HG03520 (cell line): ENCODE data around the gene MEDAG.

Experiments
- ATAC-seq: cut with Tn5 transposase; IDR thresholded peaks from one replicate; pipeline ENCODE4 v1.9.1; 2021; ENCODE audit warnings: mild to moderate bottlenecking, moderate library complexity; ENCODE audit not compliant: unreplicated experiment

MEDAG gene

GRCh38 chr13:30905932-30906383 is at the start of gene MEDAG:
Gene MEDAG (plus strand): TSS chr13:30906271. CDS start chr13:30906516, 245 bp downstream.
- ATAC-seq: no peak

GRCh38 chr13:30857018-30857417 is 49.1 kb upstream of the MEDAG start:
- no peak for ATAC-seq

- ATAC-seq: no peak
Observed at GRCh38 chr13:30857636-30858035, 48.4 kb upstream of the MEDAG start.

DNA sequence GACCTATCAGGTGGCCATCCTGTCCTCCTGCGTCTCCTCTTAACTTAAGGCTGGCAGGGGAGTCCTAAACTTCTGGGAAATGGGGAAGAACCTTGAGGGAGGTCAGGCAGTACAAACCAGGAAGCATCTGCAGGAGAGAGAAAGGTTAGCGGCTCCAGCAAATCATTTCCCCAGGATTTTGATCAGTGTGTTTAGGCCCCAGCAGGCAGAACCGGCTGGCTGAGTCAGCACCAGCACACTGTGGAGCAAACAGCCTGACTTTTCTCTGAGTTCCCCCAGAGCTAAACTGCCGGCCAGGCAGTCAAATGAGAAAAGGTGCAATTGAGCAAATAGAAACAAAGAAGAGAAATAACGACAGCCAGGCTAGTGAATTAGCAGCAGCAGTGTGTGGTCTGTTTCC is 46.7 kb upstream of the MEDAG start:
- ATAC-seq: no peak

DNA sequence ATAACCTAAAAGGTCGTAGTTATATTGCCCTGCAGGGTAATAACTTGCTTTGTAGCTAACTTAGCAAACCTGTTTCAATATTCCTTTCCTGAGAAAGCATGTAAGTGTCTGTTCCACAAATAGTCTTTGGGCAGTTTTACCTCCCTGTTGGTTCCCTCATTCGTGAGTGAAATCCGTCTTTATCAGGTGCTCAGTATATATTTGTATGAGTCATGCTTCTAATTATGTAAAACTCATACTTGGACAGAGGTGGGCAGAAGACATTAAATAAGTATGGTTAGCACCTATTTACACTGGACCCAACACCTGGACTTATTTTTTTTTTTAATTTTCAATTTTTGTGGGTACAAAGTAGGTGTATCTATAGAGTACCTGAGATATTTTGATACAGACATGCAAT is 44.9 kb upstream of the MEDAG start:
- no peak for ATAC-seq

DNA sequence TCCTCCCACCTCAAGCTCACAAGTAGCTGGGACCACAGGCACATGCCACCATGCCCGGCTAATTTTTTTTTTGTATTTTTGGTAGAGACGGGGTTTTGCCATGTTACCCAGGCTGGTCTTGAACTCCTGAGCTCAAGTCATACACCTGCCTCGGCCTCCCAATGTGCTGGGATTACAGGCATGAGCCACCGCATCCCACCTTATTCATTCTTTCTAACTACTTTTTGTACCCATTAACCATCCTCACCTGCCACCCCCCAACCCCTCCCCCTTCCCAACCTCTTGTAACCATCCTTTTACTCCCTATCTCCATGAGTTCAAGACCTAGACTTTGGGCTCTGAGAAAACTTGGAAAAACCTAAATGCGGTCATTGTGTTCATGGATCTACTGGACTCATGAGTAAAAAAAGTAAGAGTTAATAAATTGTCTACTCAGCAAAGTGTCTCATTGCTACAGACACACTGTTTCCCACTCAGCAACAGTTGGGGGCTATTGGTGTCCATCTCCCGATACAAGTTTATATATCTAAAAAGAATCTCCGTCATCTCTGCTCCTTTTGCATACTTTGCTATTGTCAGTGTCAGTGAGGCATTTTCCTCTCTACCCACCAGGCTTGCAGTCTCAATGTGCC is 44.1 kb upstream of the MEDAG start:
- ATAC-seq: no peak

- no peak for ATAC-seq
Observed at GRCh38 chr13:30862707-30863106, 43.4 kb upstream of the MEDAG start.

DNA sequence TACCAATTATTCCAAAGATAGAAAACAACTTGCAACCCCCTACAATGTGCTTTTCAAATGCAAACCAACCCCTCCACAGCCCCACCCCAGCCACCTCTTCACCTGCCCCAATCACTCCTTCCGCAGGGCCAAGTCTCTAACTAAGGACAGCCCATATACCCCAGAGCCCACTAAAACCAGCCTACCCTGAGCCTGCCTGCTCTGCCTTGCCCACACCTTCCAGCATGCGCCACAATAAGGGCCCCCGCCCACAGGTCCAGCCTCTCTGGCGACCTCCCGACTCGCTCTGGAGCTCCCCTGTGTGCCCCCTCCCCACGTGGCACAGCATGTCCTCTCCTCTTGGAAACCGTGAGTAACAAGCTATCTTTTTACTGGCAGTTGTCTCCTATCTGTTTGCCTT is 42.8 kb upstream of the MEDAG start:
- ATAC-seq: no peak

DNA sequence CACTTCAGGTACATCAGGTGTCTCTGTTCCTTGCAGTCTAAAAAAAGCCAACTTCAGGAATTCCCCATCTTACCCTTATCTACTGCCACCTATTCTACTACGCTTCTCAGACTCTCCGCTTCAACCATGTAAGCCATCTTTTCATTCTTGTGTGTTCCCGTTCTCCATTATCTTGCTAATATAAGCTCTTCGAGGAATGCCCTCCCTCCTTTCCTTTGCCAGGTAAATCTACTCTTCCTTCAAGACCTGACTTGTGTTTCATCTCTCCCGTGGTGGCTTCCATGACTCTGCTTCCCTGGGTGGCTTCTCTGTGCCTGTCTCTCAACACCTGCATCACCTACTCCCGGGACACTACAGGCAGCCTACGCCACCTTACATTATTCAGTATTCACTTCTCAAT is 42.3 kb upstream of the MEDAG start:
- ATAC-seq: no peak

DNA sequence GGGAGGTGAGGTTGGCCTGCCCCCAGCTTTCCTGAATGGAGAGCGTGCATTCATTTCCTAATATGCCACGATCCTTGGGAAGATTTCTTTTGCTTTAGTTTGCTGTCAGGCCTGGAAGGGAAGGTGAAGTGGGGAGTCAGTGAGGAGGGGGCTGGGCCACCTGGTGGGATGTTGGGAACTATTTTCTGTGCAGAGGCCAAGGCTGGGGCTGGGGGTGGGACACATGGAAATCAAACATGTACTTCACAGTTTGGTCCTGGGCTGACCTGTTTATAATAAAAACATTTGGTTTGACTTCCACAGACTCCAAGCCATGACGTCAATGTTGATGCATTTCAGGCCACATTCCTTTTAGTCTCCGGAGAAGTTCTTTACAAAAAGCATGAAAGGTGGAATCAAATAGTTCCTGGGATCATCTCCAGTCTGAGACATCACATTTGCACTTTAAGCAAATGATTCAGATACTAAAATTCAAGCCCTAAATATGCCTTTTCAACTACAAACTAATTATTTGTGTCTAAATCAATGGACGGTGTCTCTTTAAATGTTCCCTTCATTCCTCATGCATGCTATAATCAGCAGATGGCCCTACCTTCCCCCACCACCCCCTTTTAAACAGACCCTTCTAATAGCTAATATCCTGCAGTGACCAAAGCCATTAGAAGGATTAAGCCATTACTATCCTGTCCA is 41.5 kb upstream of the MEDAG start:
- no peak for ATAC-seq

DNA sequence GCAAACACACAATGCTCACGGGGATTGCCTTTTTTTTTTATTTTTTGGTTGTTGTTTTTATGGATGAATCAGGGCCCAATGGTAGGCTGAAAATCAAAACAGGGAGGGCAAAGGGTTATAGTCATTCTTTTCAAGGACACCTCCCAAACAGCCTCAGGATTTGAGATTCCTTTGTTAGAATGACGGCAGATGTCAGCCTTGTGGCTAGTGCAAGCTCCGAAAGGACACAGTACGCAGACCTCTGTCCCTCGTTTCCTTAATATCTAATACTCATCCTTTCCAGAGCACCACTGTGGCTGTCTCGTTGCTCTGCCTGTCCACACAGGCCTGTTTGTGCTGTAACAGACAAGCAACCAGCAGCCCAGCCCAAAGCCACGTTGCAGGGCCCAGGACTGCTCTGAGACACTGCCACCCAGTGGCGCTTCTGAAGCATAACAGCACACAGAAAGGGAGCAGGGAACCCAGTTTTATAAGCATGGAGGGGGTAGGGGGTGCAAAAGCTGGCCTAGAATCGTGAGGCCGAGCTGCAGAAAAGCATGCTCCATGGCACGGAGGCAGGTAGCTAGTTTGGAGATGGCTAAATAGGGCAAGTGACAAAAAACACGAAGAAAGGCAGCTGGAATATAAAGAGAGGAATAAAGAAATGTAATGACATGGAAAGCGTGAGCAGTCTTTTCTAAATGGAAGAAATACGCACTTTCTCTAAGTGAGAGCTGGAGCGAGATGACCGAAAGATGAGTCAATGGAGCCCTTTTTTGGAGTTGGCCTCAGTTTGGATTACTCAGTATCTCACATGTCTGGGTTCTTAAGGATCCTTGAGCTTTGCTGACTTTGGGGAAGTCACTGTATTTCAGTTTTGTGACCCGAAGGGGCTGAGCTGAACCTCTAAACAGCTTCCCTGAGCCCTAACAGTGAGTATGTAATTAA is 40.7 kb upstream of the MEDAG start:
- ATAC-seq: peak; percentile 84

DNA sequence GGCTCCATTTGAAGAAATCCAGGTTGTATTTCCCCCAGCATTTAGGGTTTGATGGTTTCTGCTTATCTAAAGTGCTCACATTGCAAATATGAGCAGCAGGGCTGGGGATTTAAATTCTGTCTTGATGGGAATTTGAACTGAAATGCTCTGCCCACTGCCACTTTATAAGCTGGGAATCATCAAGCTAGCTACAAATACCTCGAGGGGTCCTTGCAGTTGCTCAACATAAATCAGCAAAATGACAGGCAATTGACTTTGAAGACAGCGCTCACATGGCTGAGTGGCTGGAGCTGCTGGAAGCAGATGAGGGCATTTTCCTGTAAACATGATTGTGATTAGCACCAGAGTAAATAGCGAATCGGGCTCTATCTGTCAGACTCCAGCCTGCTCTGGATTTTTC is 39.4 kb upstream of the MEDAG start:
- ATAC-seq: no peak

DNA sequence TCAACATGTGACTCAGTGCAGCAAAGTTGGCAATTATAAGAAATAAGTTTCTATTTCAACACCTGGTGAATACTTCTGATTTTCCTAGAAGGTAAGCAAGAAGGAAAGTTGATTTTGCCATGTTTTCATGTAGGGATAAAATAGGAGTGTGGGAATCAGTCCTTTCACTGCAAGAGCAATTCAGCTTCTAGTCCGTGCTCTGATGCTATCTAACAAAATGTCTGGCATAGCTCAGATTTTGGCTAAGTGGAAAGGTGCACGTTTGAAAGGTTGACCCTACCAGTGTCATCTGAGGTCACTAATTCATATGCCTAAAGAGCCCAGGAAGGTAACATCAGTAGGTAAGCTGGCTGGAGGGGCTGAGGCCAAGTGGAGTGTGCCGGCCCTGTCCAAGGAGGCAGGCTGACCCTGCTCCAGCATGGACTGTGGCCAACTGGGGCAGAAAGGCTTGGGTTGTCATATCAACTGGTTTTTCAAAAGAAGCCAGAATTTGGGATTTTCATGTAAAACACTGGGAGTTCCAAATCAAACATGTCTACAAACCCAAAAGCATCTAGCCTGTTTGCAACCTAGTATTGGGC is 38.9 kb upstream of the MEDAG start:
- ATAC-seq: no peak

DNA sequence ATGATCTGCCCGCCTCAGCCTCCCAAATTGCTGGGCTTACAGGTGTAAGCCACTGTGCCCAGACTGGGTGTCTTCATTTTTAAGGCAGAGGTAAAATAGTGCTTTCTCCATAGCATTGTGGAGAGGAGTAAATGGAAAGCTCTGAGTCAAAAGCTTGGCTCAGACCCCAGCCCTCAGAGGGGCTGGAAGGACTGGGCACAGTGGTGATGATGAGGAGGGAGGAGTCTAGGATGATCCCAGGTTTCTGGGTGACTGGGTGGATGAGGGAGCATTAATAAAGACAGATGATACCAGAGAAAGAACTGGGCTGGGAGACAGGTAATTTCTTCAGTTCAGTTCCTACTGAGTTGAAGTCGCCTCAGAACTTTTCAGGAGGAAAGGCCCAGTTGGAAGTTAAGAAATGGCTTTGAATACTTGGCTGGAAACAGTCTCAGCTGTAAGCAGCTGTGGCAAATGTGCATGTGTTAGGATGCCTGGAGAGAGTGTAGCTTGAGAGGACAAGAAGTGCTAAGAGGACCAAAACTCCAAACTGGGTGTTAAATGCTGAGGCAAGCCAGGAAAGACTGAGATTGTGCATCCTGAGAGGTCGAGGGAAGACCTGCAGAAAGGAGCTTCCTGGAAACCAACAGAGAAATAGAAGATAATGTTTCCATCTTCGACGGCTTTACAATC is 37.1 kb upstream of the MEDAG start:
- ATAC-seq: no peak

- ATAC-seq: no peak
Observed at GRCh38 chr13:30869491-30869890, 36.6 kb upstream of the MEDAG start.

DNA sequence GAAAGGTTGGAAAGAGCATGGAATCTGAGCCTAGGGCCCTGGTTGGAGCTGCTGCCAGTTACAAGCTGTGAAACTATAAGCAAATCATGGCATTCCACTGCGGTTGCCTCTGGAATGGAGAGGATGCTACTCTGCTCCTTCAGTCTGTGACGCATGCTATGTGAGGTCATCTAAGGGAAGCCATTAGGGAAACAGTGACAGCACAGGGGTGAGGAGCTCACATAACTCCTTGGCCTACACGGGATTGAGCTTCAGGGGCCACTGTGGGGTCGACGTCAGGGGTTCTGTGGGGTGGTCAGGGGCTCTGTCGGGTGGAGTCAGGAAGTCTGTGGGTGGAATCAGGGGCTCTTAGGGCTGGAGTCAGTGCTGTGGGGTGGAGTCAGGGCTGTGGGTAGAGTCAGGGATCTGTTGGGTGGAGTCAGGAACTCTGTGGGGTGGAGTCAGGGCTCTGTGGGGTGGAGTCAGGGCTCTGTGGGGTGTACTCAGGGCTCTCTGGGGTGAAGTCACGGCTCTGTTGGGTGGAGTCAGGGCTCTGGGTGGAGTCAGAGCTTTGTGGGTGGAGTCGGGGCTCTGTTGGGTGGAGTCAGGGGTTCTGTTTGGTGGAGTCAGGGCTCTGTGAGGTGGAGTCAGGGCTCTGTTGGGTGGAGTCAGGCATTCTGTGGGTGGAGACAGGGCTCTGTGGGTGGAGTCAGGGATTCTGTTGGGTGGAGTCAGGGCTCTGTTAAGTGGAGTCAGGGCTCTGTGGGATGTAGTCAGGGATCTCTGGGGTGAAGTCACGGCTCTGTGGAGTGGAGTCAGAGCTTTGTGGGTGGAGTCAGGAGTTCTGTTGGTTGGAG is 35.8 kb upstream of the MEDAG start:
- no peak for ATAC-seq

DNA sequence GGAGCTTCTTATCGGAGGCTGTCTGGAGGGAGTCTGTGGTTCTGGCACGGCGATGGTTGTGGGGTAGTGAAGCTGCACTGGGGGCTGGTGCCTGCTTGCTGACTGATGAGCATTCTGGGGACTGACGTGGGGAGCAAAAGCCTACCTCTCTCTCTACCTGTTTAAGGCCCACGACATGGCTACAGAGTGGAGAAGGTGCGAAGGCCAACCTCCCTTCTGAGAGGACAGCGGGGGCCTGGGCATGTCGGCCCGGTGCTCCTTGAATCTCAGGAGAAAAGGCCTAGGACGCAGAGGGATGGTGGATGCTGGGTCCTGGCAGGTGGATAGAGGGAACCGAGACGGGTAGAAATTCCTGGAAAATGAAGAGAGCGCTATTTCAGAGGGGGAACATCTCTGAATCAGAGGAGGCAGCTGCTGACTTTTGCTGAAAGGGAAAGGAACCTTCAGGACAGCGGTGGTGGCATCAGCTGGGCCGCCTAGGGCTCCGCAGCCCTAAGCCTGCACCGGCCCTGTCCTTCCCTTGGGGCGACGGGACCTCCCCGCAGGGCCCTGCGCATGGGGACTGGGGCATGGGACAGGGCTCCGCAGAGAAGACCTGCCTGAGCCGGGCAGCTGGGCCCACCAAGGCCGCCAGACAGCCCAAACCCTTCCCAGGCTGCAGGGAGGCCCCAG is 35.0 kb upstream of the MEDAG start:
- no peak for ATAC-seq

- no peak for ATAC-seq
Observed at GRCh38 chr13:30871588-30872275, 34.3 kb upstream of the MEDAG start.

DNA sequence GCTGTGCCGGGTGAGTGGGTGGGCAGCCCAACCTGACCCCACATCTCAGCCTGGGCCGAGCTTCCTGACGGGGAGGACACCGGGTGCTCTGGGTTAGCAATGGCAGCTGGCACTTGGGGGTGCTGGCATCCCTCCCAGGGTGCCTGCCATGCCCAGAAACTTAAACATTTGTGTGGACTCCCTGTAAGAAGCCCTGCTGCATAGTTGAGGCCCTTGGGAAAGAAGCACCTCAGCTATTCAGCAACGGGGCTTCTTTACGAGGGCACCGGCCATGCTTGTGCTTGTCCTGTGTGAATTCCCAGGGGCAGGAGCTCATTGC is 33.8 kb upstream of the MEDAG start:
- ATAC-seq: no peak
